HEK293T (cell line): ENCODE results near the gene PRADC1.

Source experiments
- CTCF ChIA-PET: fragments of 350-600 bp; formaldehyde crosslinking; extraction: SDS; loops from one replicate; lab custom pipeline; 2021; ENCODE audit warnings: antibody characterized with exemption, inconsistent platforms; lab: Yijun Ruan, JAX
- POLR2A ChIA-PET: fragments of 350-600 bp; formaldehyde crosslinking; extraction: SDS; loops from one replicate; lab custom pipeline; 2020; ENCODE audit warnings: antibody characterized with exemption, inconsistent platforms; lab: Yijun Ruan, JAX
- DNase-seq: peaks from one replicate; pipeline ENCODE4 v3.0.0; 2012; ENCODE audit warnings: mixed read lengths; ENCODE audit errors: extremely low spot score
- ARNT ChIP-seq: fragments of 450-650 bp; IDR thresholded peaks from 2 replicates; pipeline ENCODE4 v1.6.1; 2017; ENCODE audit warnings: mild to moderate bottlenecking
- BHLHE40 ChIP-seq: fragments of 450-650 bp; IDR thresholded peaks from 2 replicates; pipeline ENCODE4 v1.6.1; 2016; ENCODE audit warnings: mild to moderate bottlenecking, moderate library complexity, borderline replicate concordance
- CTBP1 ChIP-seq: fragments of 450-650 bp; IDR thresholded peaks from 2 replicates; pipeline ENCODE4 v1.6.1; 2016; ENCODE audit warnings: borderline replicate concordance
- ELF4 ChIP-seq: fragments of 450-650 bp; IDR thresholded peaks from 2 replicates; pipeline ENCODE4 v1.6.1; 2017; ENCODE audit warnings: antibody characterized with exemption
- FOXA1 ChIP-seq: fragments of 450-650 bp; IDR thresholded peaks from 2 replicates; pipeline ENCODE4 v1.6.1; 2016; ENCODE audit warnings: mild to moderate bottlenecking
- FOXK2 ChIP-seq: fragments of 450-650 bp; IDR thresholded peaks from 2 replicates; pipeline ENCODE4 v1.6.1; 2016; ENCODE audit warnings: mild to moderate bottlenecking
- FOXM1 ChIP-seq: fragments of 450-650 bp; IDR thresholded peaks from 2 replicates; pipeline ENCODE4 v1.6.1; 2017; ENCODE audit warnings: mild to moderate bottlenecking, borderline replicate concordance
- HDGF ChIP-seq: fragments of 450-650 bp; IDR thresholded peaks from 2 replicates; pipeline ENCODE4 v1.6.1; 2017; ENCODE audit warnings: antibody characterized with exemption, borderline replicate concordance
- L3MBTL2 ChIP-seq: fragments of 450-650 bp; conservative IDR thresholded peaks from 2 replicates; pipeline ENCODE4 v1.6.1; 2016; ENCODE audit warnings: mild to moderate bottlenecking
- LEF1 ChIP-seq: fragments of 450-650 bp; IDR thresholded peaks from 2 replicates; pipeline ENCODE4 v1.6.1; 2017; ENCODE audit warnings: mild to moderate bottlenecking, borderline replicate concordance
- NFRKB ChIP-seq: fragments of 450-650 bp; IDR thresholded peaks from 2 replicates; pipeline ENCODE4 v1.6.1; 2016; ENCODE audit warnings: mild to moderate bottlenecking, moderate library complexity
- SP1 ChIP-seq: fragments of 450-650 bp; IDR thresholded peaks from 2 replicates; pipeline ENCODE4 v1.6.1; 2017
- SUZ12 ChIP-seq: fragments of 450-650 bp; IDR thresholded peaks from 2 replicates; pipeline ENCODE4 v1.6.1; 2016; ENCODE audit warnings: mild to moderate bottlenecking
- TARDBP ChIP-seq: fragments of 450-650 bp; IDR thresholded peaks from 2 replicates; pipeline ENCODE4 v1.6.1; 2016
- ZNF384 ChIP-seq: fragments of 450-650 bp; IDR thresholded peaks from 2 replicates; pipeline ENCODE4 v1.6.1; 2016
- TF ChIP-seq, protein P1 (sequence below): fragments of 450-650 bp; IDR thresholded peaks from 2 replicates; pipeline ENCODE4 v1.6.1; 2016

The PRADC1 gene

DNA sequence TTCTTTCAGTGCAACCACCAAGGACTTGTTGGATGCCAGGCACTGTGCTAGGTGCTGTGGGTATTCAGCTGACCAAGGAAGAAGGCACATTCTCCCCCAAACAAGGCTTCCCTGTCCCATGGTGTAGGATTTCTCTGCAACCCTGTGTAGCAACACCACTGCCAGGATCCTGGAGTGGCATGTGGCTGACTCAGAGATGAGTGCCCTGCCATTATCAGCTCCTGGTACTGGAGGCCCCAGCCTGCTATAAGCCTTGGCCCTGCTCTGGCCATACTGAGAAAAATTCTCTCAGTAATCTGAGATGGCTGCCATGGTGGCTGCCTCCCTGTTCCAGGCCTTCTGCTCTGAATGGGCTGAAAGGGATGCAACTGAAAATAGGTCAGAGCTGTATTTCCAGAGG is 14.7 kb downstream of the PRADC1 start:
- TF ChIP-seq SUZ12 = no peak
- no peak for TF ChIP-seq FOXK2
- no peak for TF ChIP-seq BHLHE40
- no peak for TF ChIP-seq TARDBP
- TF ChIP-seq L3MBTL2 = no peak
- TF ChIP-seq FOXM1 = no peak
- TF ChIP-seq ZNF384 = no peak
- ChIA-PET CTCF (interaction anchor here (0.5 to 0.7 kb wide), 2 partner anchors 73 to 300 kb away, joined by 3 to 4 read pairs; no protein-coding TSS in a partner anchor), POLR2A (interaction anchor here (7.5 kb wide), 1 partner anchor 16 kb away, joined by 53 read pairs; the partner anchor contains the start of genes CCT7 and PRADC1)
- no peak for DNase-seq

DNA sequence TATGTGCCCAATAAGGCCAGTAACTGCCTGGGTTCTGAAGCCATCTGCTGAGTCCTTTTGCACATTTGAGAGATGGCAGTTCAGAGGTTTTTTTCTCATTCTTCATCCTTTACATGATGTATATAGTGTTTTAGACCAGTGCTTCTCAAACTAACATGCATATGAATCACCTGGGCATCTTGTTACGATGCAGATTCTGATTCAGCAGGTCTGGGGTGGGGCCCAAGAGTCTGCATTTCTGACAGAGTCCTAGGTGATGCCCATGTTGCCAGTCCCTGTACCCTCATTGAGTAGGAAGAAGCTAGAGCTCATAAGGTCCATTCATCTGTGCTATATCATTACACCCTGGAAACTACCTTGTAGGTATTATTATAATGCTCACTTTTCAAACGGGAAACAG is 15.2 kb downstream of the PRADC1 start:
- POLR2A ChIA-PET = interaction anchor here (7.5 kb wide), 1 partner anchor 16 kb away, joined by 53 read pairs; the partner anchor contains the start of genes CCT7 and PRADC1
- no peak for DNase-seq
- no peak for TF ChIP-seq CTBP1
- no peak for TF ChIP-seq FOXK2
- no peak for TF ChIP-seq SUZ12
- no peak for TF ChIP-seq ELF4
- no peak for TF ChIP-seq LEF1
- TF ChIP-seq, protein P1, sequence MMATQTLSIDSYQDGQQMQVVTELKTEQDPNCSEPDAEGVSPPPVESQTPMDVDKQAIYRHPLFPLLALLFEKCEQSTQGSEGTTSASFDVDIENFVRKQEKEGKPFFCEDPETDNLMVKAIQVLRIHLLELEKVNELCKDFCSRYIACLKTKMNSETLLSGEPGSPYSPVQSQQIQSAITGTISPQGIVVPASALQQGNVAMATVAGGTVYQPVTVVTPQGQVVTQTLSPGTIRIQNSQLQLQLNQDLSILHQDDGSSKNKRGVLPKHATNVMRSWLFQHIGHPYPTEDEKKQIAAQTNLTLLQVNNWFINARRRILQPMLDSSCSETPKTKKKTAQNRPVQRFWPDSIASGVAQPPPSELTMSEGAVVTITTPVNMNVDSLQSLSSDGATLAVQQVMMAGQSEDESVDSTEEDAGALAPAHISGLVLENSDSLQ = no peak
- TF ChIP-seq NFRKB = no peak
- TF ChIP-seq SP1 = no peak
- no peak for TF ChIP-seq TARDBP
- no peak for TF ChIP-seq FOXA1
- no peak for TF ChIP-seq FOXM1
- no peak for TF ChIP-seq ARNT
- TF ChIP-seq ZNF384 = no peak
- TF ChIP-seq L3MBTL2 = no peak
- CTCF ChIA-PET = interaction anchor here (0.5 to 0.7 kb wide), 2 partner anchors 74 to 300 kb away, joined by 3 to 4 read pairs; no protein-coding TSS in a partner anchor

DNA sequence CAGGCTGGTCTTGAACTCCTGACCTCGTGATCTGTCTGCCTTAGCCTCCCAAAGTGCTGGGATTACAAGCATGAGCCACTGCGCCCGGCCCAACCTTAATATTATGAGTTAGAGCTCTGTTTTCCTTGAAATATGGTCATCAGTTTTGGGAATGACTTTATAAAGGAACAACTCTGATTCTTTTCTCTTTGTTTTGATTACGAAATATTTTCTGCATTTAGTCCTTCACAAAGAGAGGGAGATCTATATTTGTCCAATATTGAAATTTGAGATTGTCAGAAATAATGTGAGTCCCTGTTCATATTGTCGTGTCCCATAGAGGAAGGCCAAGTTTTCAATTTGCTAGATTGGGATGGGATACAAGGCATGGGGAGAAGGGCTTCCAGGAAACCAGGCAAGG is 15.9 kb downstream of the PRADC1 start:
- ChIA-PET CTCF (no interaction called here), POLR2A (interaction anchor here (7.5 kb wide), 1 partner anchor 17 kb away, joined by 53 read pairs; the partner anchor contains the start of genes CCT7 and PRADC1)
- DNase-seq = no peak
- TF ChIP-seq ELF4 (no peak), ARNT (no peak), FOXK2 (no peak), FOXA1 (no peak), SUZ12 (no peak), ZNF384 (no peak), TARDBP (no peak), NFRKB (no peak), LEF1 (no peak), SP1 (no peak), L3MBTL2 (no peak), HDGF (no peak), CTBP1 (no peak), BHLHE40 (no peak), FOXM1 (no peak)
- TF ChIP-seq, protein P1 = no peak

DNA sequence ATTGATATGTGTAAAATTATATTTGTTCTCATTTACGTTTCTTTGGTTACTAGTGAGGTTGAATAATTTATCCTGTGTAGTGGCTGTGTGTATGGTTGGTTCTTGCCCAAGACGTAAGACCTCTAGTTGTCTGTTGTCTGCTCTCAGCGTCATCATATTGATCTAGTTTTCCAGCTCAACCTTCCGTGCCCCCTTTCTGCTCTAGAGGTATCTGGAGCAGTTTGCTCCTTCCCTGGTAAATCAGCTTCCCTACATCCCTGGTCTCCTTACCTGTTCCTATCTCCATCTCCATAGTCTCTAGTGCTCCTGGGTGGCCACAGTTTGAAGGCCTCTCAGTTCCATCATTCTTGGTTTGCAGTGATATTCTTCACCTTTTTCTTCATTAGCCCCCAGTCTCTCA is 17.8 kb downstream of the PRADC1 start:
- POLR2A ChIA-PET = interaction anchor here (0.7 to 7.5 kb wide), 2 partner anchors 19 to 38 kb away, joined by 3 to 53 read pairs; partner anchors contain the start of genes CCT7 and PRADC1
- TF ChIP-seq BHLHE40 (no peak), ELF4 (no peak), HDGF (no peak)
- TF ChIP-seq, protein P1 = no peak
- DNase-seq = no peak
- CTCF ChIA-PET = no interaction called here

DNA sequence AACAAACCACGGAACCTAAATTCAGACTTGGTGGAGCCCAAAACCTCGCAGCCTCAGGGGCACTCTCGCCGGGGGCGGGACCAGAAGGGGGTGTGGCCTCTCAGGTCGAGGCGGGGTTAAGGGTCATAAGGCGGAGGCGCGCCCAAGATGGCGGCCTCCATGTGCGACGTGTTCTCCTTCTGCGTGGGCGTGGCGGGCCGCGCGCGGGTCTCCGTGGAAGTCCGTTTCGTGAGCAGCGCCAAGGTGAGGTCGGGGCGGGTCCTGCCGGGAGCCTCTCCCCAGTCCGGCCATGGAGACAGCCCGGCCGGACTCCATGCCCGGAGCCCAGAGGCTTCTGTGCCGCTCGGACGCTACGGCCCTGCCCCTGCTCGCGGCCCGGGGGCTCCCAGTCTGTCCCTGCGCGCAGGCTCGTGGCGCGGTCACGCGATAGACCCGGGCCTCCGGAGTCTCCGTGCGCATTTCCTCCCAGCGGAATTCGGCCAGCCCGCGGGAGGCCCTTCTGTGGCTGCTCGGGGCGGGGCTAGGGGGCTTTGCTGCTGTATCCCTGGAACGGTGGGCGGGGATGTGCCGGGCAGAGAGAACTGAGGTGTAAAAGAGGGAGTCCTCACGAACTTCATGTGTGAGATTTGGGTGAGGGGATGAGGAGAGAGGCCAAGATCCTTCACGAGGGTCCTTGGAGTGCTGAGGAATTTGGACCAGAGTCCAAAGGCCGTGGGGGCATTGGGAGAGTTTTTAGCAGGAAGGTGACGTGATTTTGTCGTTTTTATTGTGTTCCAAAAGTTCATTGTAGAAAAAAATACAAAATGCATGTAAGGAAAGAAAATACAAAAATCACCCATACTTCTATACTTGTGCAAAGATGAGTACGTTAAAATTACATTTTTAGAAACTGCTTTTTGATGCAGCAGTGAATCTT is 18.7 kb downstream of the PRADC1 start, which contains the start of gene SMYD5:
TSS of gene SMYD5 (plus strand) at position 126 of the 916 bp plus-strand sequence. CDS start at position 148, 22 bp downstream.
- CTCF ChIA-PET = interaction anchor here (0.9 to 2.2 kb wide), 2 partner anchors 19 kb away, joined by 3 to 6 read pairs; partner anchors contain the start of gene PRADC1
- POLR2A ChIA-PET = interaction anchor here (0.7 to 7.5 kb wide), 3 partner anchors 20 to 37 kb away, joined by 3 to 53 read pairs (median 38); partner anchors contain the start of genes CCT7 and PRADC1
- DNase-seq = peak; percentile 91
- TF ChIP-seq ELF4 (no peak), SP1 (0 out of 2 replicates have a peak, but pooled peaks have one; percentile 29), LEF1 (peak; percentile 48; the same call in 1 of the 2 replicates)
